Stomach (tissue), 4 donors: Measurements from ENCODE around the gene NHERF2.
A peak's percentile ranks its signal among the peaks of the same experiment; 100 is the strongest.

Experiments
- CTCF ChIP-seq, 7 experiments: fragments of 450-650 bp in 4 of 7; fragments of 200-600 bp in 3 of 7; sonication (generic) in 3 of 7; IDR thresholded peaks; one replicate each; pipeline ENCODE4 v1.5.1; 2016 to 2019; ENCODE audit warnings: antibody characterized with exemption in 7 of 7, control low read depth in 2 of 7, mild to moderate bottlenecking in 1 of 7
- EP300 ChIP-seq: sonication (generic); formaldehyde crosslinking; IDR thresholded peaks from one replicate; pipeline ENCODE4 v1.6.1; 2017; ENCODE audit warnings: antibody characterized with exemption
- POLR2A ChIP-seq, 4 donors: fragments of 450-650 bp; IDR thresholded peaks; one replicate each; pipeline ENCODE4 v1.6.1; 2016; ENCODE audit warnings: antibody characterized with exemption in 4 of 4, control low read depth in 2 of 4, mild to moderate bottlenecking in 1 of 4, moderate library complexity in 1 of 4
- POLR2AphosphoS5 ChIP-seq, 3 donors: sonication (generic); formaldehyde crosslinking; IDR thresholded peaks; one replicate each; pipeline ENCODE4 v1.6.1; 2016; ENCODE audit warnings: antibody characterized with exemption in 3 of 3

- TF ChIP-seq CTCF (IDR thresholded peaks at IDR 0.05) (no peak), POLR2A (IDR thresholded peaks at IDR 0.05) (no peak), POLR2AphosphoS5 (IDR thresholded peaks at IDR 0.05) (peak in 2 of 3 donors; percentile 33 to 52), EP300 (no peak)
These were observed 28.0 kb downstream of the NHERF2 start for GRCh38 chr16:2054543-2055245.
